CD4-positive, alpha-beta T cell treated with Interleukin-15 for 4 hours (primary cell): ENCODE results near the gene CDH20.

Experiments
- DNase-seq: peaks from one replicate; pipeline ENCODE4 v3.0.0-alpha.2; 2020; ENCODE audit warnings: low spot score

The CDH20 gene

DNA sequence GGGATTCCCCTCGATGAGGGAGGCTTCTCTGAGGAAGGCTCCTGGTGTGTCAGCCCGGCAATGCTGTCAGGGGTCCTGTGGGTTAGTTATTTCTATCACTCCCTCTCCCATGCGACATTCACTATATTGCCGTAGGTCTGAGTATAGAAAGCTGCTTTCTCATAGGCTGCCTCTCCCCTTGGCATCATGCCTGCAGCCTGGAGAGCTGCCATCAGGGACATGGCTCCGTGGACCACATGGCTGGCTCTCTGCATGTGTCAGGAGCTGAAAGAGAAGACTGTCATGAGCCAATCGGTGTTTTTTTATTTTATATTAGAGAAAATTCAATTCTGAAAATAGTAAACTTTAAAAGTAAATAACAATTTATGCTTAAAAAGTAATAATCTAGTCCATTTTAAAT, 198.0 kb downstream of the CDH20 start:
- DNase-seq, result no peak

DNA sequence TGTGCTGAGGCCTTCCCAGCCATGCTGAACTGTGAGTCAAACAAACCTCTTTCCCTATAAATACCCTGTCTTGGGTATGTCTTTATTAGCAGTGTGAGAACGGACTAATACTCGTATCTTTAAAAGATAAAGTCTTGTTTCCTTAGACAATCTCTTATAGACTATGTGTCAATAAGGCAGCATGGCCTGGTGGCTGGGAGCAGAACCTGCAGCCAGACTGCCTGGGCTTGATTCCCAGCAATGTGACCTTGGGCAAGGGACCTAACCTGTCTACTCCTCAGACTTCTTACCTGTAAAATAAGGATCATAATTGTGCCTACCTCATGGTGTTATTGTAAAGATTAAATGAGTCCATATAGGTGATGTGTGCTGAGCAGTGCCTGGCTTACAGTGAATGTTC, 198.7 kb downstream of the CDH20 start:
- DNase-seq, result no peak

DNA sequence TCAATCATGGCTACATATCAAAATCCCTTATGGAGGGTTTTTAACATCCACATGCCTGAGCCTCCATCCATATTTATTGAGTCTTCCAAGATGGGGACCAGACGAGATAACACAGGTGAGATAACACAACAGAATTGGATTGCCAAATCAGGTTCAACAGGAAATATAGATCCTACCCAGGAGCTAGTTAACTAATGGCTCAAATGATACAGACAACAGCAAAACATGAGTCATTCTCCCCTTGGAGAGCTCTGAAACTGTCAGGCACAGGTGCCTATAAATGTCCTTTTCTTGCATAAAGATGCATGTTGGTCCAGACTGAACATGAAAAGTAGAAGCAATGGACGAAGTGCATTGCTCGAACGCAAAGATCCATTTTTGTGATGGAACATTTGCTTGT, 202.2 kb downstream of the CDH20 start:
- DNase-seq, result no peak

DNA sequence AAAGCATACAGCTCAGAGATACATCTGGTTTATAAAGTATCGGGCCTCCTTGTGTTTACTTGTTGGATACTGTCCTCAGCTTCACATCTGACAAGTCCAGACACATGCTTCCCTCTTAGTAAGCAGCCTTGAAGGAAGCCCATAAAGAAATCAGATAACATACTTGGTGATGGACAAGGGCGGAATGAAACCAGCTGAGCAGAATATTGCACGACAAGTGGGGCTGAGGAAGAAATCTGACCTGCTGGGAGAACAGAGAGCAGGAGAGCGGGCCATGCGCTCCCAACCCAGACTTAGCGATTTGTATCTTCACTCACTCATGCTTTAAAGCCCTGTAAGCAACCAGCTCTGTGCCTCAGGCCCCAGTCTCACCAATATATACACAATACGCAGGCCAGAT, 208.4 kb downstream of the CDH20 start:
- DNase-seq, result no peak

DNA sequence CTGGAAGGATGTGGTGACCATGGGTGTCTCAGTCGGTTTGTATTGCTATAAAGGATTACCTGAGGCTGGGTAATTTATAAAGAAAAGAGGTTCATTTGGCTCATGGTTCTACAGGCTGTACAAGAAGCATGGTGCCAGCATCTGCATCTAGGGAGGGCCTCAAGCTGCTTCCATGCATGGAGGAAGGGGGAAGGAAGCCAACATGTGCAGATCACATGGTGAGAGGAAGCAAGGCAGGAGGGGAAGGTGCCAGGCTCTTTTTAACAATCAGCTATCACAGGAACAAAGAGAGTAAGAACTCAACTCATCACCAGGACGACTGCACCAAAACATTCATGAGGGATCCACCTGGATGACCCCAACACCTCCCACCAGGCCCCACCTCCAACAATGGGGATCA, 209.4 kb downstream of the CDH20 start:
- no peak for DNase-seq

DNA sequence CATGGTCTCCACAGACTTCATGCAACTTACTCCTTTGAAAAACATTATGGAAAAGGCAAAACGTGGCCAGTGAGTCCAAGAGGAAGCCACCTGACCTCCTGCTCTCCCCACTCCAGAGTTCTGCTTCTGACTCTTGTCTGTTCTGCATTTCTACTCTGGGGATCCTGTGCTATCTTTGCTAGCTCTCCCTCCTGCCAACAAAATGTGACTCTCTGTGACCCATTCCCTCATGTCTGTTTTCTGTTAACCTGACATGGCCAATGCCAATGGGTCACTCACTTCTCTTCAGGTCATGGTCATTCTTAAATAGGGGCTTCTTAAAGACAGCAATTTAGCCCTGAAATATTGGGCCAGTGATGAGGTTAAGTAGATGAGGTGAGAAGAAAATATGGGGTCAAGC, 210.3 kb downstream of the CDH20 start:
- DNase-seq, result no peak

DNA sequence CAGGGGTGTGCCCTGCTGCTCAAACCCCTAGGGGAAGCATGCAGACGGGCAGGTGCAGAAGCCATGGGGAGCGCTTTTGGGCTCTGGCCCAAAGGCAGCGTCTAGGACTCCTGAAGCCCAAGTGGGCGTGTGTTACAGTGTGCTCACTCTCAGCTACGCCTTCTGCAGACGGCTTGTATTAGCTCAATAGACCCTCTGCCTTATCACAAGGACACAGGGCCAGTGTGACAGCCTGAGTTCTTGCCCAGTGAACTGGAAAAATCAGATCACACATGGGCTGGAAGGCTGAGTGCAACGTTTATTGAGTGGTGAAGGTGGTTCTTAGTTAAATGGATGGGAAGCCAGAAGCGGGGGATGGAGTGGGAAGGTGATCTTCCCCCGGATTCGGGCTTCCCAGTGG, 210.9 kb downstream of the CDH20 start:
- DNase-seq, result no peak

DNA sequence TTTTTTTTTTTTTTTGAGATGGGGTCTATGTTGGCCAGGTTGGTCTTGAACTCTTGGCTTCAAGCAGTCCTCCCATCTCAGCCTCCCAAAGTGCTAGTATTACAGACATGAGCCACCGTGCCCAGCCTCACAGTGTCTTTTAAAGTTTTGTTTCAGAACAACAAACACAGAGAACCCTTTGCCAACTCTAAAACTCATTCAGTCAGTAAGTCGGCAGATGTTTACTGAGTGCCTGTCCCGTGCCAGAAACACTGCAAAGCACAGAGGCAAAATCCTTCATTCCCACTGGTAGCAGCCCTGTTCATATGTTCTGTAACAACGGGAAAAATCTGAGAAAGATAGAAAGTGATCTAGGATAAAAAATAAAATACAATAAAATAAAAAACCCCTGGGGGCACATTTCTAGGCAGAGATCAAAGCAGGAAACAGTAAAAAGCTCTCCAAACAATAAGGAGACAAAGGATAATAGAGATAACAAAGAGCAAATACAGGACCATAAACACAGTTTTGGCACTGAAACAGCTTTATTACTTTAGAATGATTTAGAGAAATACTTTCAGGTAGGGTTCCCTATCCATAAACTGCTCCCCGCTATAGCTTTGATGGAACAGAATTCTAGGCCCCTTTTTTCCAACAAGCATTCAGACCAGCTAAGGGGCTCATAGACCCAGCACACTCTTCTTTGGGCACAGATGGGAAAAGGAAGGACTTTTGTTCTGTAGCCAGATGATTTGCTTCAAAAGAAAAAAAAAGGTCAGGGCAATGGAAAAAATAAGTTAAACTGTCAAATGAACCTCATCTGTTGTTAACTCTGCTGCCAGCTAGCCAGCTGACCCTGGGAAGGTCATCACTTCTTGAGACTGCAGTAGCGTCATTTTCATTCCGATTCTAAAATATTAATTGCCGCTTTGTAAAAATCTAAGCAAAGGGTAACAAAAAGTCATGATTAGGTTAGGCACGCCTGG, 212.3 kb downstream of the CDH20 start:
- no peak for DNase-seq

DNA sequence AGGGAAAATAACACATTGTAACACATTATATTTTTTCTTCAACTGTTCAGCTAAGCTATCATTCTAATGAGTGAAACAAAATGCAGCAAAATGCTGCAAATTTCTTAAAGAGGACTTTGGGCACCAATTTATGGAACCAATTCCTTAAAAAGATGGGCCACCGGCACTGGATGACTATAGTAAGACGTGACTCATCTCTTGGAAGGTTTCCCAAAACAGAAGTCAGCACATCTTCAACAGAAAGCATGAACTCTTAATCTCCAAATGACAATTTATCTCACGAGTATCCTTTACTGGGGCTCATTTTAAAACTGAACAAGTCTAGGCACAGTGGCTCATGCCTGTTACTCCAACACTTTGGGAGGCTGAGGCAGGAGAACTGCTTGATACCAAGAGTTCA, 213.4 kb downstream of the CDH20 start:
- no peak for DNase-seq

DNA sequence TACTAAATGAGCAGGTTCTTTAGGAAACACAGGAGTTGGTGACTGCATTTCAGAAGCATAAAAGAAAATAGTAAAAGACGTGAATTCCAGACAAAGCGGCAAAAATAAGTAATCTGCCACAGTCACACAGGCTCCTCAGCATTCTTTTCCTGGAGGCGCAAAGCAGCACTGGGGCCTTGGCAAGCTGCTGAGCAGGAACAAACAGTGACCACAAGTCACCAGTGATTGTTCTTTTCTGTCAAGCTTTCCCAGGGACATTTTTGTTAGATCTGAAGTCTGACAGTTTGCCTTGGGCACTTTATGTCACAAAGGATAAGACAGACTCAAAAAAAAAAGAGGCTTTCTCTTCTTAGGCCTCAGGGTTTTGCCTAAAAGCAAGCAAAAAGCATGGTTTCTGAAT, 216.2 kb downstream of the CDH20 start:
- DNase-seq, result no peak

DNA sequence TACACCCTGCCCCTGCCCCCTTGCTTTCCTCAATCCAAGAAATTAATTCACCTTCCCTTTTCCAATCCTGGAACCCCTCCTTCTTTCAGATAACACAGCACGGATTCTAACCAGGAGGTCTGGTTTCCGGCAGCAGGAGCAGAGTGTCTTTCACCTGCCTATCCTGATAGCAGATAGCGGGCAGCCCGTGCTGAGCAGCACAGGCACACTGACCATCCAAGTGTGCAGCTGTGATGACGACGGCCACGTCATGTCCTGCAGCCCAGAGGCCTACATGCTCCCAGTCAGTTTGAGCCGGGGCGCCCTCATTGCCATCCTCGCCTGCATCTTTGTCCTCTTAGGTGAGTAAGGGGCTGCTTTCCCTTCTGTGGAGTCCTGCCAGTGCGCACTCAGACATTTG, 216.7 kb downstream of the CDH20 start:
- no peak for DNase-seq

DNA sequence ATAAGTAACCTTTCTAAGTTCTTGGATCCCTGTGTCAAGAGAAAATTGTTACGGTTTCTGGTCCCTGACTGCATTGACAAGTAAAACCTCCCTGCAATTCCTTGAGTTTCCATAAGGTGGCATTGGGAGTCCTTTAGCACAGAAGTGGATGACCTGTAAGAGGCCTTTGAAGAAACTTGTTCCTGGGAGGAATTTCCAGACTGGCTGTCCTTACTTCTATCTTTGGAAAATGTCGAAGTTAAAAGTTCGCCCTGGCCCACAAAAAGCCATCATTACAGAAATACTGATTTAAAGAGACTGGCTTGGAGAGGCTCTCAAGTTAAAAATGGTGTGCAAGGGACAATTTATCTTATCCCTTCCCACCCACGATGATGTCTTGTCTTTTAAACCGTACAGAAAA, 218.4 kb downstream of the CDH20 start:
- peak; percentile 38 for DNase-seq

DNA sequence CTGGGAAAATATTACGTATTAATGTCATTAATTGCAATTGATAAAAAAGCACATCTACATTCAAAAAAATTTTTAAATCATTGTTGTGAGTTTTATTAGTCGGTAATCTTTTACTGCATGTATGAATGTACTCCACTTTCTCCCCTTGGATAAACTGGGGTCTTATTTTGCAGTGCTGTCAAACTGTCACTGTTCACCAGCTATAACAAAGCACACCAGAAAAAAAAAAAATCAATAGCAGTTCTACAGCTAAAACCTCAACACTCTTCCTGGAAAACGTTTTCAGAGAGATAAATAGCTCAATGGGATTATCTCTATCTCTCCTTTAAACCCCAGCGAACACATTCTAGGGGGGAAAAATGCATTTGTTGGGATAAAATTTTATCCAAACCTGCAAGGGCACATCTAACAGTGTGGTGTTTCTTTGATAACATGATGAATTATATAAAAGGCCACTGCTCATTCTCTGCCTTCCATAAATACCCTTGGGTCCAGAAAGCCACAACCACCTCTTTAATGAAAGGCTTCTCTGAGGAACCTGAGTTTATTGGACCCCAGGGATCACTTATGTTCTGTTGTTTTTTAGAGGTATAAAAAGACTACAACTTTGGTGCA, 219.9 kb downstream of the CDH20 start:
- no peak for DNase-seq

DNA sequence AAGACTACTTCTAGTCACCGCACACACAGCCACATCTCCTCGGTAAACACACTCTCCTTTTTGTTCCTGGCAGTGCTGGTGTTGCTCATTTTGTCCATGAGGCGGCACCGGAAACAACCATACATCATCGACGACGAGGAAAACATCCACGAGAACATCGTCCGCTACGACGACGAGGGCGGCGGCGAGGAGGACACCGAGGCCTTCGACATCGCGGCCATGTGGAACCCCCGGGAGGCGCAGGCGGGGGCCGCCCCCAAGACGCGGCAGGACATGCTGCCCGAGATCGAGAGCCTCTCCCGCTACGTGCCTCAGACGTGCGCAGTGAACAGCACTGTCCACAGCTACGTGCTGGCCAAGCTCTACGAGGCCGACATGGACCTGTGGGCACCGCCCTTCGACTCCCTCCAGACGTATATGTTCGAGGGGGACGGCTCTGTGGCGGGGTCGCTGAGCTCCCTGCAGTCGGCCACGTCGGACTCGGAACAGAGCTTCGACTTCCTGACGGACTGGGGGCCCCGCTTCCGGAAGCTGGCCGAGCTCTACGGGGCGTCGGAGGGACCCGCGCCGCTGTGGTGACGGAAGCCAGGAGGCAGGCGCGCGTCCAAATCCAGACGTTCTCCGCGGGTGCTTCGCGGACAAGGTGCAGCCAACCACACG, 221.0 kb downstream of the CDH20 start:
- DNase-seq, result peak; percentile 14

DNA sequence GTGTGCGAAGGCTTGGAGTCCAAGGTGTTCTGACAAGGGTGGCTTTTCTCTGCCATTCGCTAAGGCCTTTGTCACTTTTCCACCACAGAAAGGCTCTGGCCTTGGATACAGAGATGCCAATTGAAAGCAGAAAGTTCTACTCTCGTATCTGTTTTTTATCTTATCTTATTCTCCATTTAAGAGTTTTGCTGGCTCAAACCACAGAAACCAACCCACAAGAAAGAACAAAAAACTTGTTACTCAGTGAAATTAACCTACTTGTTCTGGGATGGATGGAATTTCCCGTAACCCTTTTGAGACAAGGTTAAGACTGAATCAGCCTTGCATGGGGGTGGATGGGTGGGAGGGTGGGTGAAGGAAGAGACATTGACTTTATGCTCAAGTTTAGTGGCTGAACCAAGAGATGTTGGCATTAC, 221.7 kb downstream of the CDH20 start:
- no peak for DNase-seq

DNA sequence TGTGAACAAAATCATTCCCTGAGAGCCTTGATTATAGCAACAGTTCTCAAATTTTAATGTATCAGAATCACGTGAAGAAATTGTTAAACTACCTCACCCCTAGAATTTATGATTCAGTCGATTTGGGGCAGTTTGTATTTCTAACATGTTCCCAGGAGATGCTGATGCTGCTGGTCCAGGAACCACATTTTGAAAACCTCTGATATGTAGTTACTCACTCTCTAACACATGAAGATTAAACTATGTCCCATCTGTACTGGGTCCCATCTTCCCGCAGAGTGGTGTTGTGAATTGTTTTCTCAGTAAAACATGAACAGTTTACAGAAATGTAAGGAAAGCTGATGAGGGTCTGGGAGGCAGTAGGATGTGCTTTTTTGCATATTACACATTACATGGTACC, 223.1 kb downstream of the CDH20 start:
- no peak for DNase-seq

DNA sequence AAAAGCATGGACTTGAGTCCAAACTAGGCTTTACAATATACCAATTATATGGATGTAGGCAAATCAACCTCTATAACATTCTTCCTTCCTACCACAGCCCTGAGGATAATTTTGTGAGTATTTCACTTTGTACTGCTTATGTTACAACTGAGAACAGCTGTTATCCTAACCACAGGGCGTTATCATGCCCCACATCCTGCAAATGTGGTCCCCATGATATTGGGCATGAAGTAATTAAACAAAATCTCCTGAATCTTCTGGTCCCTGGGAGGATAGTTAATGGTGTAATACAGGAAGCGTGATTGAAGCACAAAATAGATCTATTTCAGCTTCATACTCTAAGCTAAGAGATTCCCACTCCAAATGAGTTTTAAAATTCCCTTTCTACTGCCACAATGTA, 223.6 kb downstream of the CDH20 start:
- DNase-seq, result no peak

DNA sequence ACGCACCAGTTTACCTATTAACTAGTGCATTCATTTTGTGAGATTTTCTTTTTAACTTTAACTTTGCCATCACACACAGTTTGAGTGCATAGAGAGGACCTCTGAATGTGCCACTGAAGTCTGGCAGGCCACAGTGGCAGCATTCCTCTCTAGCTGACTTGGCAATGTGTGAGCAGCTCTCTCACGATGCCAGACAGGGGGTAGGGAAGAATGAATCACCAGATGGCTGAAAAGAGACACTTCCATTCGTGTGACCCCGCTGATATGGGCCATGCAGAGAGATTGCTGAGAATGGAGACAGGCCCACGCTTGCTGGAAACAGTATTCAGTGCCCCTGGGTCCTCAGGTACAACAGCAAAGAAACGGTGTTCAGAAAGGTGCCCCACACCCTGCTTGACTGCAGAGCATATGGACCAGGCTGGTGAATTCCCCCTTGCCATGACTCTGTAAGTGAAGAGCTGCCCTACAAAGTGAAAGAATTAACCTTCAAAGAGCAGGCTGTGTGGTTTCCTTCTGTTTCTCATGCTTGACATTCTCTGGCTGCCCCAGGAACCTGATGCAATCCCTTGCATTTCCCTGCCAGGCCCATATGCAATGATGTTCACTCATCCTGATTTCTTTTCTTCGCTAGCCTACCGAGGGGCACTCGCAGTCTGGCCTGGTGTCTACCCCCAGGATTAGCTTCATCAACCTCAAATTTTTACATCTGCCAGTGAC, 236.1 kb downstream of the CDH20 start:
- no peak for DNase-seq

DNA sequence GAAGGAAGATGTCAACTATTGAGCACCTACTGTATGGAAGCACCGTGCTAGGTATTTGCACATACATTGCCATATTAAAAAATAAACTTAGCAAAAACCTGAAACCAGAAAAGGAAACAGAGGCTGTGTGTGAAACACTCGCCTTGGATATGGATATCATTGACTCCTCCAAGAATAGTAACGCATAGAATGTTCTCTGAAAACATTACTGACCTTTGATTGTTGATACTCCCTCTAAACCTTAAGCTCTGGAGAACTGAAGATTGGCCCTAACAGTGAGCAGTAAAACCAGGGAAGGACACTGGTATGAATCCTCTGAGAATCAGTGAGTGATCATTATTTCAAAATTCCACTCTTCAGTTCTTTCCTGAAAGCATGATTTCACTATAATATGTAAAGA, 236.8 kb downstream of the CDH20 start:
- DNase-seq, result no peak

DNA sequence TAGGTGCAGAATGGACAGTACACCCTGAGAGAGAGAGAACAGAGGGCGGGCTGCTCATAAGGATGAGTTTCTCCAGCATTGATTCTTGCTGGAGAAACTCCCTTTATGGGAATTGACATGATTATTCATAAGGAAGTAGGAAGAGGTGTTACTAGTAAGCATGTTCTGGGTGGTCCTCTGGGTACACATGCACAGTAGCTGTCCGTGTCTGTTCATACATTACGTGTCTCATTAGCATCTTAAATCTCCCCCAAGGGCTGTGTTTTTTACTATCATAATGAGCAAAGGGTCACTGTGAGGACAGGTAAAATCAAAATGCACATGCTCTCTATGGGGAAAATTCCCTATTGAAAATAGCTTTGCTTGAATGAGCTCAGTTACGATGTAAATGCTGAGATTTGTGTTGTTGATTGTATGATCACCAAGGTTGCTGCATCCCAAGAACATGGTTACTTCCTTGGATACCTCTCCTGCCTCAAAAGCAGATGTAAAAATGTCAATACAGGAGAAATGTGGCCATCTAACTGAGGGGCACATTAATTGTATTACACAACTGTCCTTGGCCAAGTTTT, 238.9 kb downstream of the CDH20 start:
- DNase-seq, result no peak

DNA sequence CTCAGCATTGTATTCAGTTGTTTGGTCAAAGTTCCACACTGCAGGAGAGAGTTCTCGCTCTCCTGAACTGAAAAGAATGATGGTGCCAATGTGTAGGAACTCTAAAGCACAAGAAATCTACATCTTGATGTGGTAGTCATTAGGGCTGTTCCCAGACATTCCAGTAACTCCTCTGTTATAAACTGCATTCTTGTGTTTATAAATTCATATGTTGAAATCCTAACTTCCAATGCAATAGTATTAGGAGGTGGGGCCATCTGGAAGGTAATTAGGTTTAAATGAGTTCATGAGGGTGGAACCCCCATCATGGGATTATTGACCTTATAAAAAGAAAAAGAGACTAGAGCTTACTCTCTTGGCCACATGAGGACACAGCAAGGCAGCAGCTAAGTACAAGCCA, 239.6 kb downstream of the CDH20 start:
- DNase-seq, result no peak

DNA sequence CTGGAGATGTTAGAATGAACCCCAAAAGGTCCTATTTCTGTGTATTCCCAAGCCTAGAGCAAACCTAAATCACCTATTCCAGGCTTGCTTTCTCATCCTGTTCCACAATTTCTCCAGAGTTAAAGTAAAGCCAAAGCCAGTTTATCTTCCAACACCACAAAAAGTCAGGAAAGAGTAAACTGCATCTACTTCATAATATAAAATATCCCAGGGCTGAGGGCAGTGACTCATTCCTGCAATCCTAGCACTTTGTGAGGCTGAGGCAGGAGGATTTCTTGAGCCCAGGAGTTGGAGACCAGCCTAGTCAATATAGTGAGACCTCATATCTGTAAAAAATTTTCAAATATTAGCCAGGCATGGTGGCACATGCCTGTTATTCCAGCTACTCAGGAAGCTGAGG, 241.4 kb downstream of the CDH20 start:
- no peak for DNase-seq
